Stimulated activated memory B cell treated with anti-CD40 and anti-IgM and Interleukin-4, amounts not matched to agents 10 μg/mL and 1 μg/mL and 100 μg/mL, for 72 hours (primary cell): Measurements from ENCODE around the gene MCM3AP.

Experiments
- ATAC-seq: fragments of 150-1000 bp; cut with Tn5 transposase; 2 replicates; pipeline ENCODE4 v1.10.0; 2021
- H3K27ac Mint-ChIP-seq: one replicate; pipeline ENCODE4 v1.8.0; 2022; ENCODE audit warnings: mild to moderate bottlenecking, mixed read lengths
- H3K27me3 Mint-ChIP-seq: one replicate; pipeline ENCODE4 v1.8.0; 2022; ENCODE audit warnings: mixed read lengths
- H3K36me3 Mint-ChIP-seq: one replicate; pipeline ENCODE4 v1.8.0; 2022; ENCODE audit warnings: mixed read lengths
- H3K4me1 Mint-ChIP-seq: one replicate; pipeline ENCODE4 v1.8.0; 2022; ENCODE audit warnings: mixed read lengths
- H3K4me3 Mint-ChIP-seq: one replicate; pipeline ENCODE4 v1.8.0; 2022; ENCODE audit warnings: mild to moderate bottlenecking, moderate library complexity, mixed read lengths
- H3K9me3 Mint-ChIP-seq: one replicate; pipeline ENCODE4 v1.8.0; 2022; ENCODE audit warnings: mixed read lengths

The MCM3AP gene

DNA sequence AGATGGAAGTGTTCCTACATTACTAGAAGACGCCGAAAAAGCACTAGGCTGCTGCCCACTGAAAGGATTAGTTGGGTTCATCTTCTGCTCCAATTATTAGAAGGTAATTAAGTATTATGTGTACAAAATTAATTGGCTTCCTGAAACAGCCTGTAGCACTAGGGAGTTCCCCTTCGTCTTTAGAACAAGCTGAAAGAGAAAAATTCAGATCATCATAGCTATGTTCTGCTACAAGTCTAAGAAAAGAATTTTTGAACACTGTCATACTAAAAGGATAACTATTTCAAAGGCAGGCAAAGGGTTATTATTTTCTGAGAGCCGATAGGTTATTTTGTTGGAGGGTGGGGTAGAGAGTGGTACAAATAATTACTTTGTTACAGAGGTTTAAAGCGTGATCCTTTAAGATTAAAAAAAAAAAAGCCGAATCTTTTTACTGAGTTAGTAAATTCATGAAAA is at the start of gene MCM3AP:
Gene MCM3AP (minus strand): TSS at position 406 of the 456 bp plus-strand sequence. CDS start 325 bp downstream, at position 81.
- no peaks in the 10 kb centered on the region for H3K9me3 Mint-ChIP-seq
- H3K4me1 Mint-ChIP-seq = peaks cover 63% of the 10 kb centered on the region
- no peak for ATAC-seq
- H3K27ac Mint-ChIP-seq = peak within 1 kb of the TSS; percentile 91
- H3K27me3 Mint-ChIP-seq = no peaks in the 10 kb centered on the region
- H3K4me3 Mint-ChIP-seq = peak within 1 kb of the TSS; percentile 100
- peaks cover 13% of the 10 kb centered on the region for H3K36me3 Mint-ChIP-seq

- H3K4me3 Mint-ChIP-seq = no peak overlapping the region
- no peaks in the 10 kb centered on the region for H3K27me3 Mint-ChIP-seq
- peak overlapping the region; percentile 54 for H3K27ac Mint-ChIP-seq
- peaks cover 47% of the 10 kb centered on the region for H3K36me3 Mint-ChIP-seq
- H3K9me3 Mint-ChIP-seq = no peaks in the 10 kb centered on the region
- peaks cover 6% of the 10 kb centered on the region for H3K4me1 Mint-ChIP-seq
- ATAC-seq = no peak
Measured at GRCh38 chr21:46334351-46335140, 49.1 kb upstream of the MCM3AP start.

DNA sequence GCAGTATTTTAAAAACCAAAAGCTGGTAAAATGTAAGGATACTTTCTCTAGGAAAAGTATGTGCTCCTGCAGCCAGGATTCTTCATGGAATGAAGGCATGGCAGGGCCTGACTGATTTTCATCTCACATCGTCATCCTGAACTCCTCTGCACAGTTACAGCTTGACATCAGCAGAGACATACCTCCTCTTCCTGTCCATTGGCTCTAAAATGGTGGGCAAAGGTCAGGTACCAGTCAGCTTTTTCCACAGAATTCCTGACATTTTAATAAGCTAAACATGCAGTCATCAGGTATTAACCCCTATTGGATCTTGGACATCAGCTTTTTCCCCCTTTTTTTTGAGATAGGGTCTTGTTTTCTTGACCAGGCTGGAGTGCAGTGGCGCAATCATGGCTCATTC is 44.4 kb upstream of the MCM3AP start:
- no peak overlapping the region for H3K27ac Mint-ChIP-seq
- H3K9me3 Mint-ChIP-seq = no peaks in the 10 kb centered on the region
- no peak overlapping the region for H3K4me3 Mint-ChIP-seq
- ATAC-seq = no peak
- no peaks in the 10 kb centered on the region for H3K27me3 Mint-ChIP-seq
- H3K36me3 Mint-ChIP-seq = peaks cover 39% of the 10 kb centered on the region
- peaks cover 15% of the 10 kb centered on the region for H3K4me1 Mint-ChIP-seq

DNA sequence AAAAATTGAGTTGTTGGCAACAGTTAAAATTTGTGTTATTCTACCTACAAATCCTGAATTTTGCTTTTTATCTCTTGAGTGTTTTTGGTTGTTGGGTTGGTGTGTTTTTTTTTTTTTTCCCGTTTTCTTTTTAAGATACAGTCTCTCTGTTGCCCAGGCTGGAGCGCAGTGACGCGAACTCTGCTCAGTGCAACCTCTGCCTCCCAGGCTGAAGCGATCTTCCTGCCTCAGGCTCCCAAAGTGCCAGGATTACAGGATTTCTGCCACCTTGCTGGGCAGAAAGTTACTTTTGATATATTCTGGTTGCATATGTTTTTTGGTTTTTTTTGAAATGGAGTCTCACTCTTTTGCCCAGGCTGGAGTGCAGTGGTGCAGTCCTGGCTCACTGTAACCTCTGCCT is 42.7 kb upstream of the MCM3AP start:
- Mint-ChIP-seq H3K9me3 (no peaks in the 10 kb centered on the region), H3K4me1 (peaks cover 16% of the 10 kb centered on the region), H3K36me3 (peaks cover 36% of the 10 kb centered on the region), H3K27ac (no peak overlapping the region), H3K27me3 (no peaks in the 10 kb centered on the region), H3K4me3 (no peak overlapping the region)
- ATAC-seq = no peak

DNA sequence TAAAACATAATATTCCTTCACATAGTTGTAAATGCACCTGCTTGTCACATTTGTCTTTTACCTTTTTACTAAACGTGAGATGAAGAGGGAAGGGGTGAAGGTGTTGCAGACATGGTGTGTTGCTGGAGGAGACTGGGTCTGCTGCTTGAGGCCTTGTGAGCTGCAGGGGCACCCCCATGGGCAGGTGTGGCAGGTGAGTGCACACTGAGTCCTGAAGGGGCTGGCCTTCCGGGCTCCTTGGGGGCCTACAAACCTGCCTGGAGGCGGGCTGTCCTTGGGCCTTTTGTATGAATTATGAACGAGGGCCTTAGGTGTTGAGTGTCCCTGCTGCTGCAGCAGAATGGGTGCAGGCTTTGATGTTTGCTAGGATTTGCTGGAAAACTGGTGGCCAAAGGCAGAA is 42.3 kb upstream of the MCM3AP start:
- no peaks in the 10 kb centered on the region for H3K27me3 Mint-ChIP-seq
- no peaks in the 10 kb centered on the region for H3K9me3 Mint-ChIP-seq
- H3K36me3 Mint-ChIP-seq = peaks cover 36% of the 10 kb centered on the region
- H3K4me1 Mint-ChIP-seq = peaks cover 20% of the 10 kb centered on the region
- H3K4me3 Mint-ChIP-seq = no peak overlapping the region
- ATAC-seq = no peak
- no peak overlapping the region for H3K27ac Mint-ChIP-seq

DNA sequence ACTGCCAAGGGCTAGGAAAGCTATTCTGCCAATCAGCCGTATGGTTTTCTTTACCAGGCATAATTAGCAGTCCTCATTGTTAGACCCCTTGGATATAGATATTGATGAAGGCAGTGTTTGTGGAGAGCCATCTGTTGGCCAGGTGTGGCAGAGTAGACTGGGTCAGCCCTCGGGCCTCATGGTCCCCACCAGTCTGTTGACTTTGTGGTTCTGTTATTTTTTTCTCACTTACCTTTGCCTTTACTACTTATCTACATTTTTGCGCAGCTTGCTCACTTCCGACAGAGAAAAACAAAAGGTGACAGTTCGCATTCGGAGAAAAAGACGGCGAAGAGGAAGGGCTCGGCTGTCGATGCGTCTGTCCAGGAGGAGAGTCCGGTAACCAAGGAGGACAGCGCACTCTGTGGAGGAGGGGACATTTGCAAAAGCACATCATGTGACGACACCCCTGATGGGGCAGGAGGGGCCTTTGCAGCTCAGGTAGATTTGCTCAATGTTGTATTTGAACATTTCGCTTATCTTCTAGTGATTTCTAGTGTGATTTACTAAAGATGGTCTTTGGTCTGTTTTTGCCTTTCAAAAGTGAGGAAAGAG is 40.8 kb upstream of the MCM3AP start:
- no peak overlapping the region for H3K27ac Mint-ChIP-seq
- ATAC-seq = no peak
- no peaks in the 10 kb centered on the region for H3K9me3 Mint-ChIP-seq
- no peak overlapping the region for H3K4me3 Mint-ChIP-seq
- H3K27me3 Mint-ChIP-seq = no peaks in the 10 kb centered on the region
- H3K4me1 Mint-ChIP-seq = peaks cover 33% of the 10 kb centered on the region
- H3K36me3 Mint-ChIP-seq = peaks cover 34% of the 10 kb centered on the region

DNA sequence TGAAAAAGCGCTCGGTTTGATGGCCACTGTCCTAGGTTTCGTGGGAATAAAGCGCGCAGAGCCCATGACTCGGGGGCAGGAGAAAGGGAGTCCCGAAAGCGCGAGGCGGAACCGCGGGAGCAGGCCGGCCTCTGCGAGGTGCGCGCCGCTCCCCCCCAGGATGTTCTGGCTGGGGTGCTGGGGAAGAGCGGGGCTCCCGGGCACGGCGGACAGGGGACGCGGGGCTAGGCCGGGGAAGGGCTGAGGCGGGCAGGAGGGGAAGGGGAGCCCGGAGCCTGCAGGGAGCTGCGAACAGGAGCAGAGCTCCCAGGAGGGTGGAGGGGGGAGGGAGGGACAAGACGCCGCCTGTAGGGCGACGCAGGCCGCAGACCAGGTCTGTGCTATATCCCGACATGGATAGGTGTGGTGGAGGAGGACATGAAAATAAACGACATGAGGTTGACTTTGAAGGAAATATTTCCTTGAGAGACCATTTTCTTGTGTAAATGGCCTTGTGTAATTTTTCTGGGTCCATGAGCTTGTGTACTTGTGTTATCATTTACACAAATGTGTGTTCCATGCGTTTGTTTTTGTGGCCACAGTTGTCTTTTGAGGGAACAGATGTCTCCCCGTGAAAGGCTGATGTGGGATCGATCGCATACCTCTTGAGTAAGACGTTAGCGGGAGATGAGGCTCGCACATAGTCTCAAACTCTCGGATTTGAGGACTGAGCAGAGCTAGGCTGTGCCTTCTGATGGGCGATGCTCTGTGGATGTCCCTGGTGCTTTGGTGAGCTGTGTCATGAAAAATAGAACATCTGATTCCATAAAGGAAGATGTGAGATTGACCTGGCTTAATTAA is 39.9 kb upstream of the MCM3AP start:
- Mint-ChIP-seq H3K36me3 (peaks cover 26% of the 10 kb centered on the region), H3K9me3 (no peaks in the 10 kb centered on the region), H3K4me3 (peak overlapping the region; percentile 87), H3K4me1 (peaks cover 33% of the 10 kb centered on the region), H3K27ac (peak overlapping the region; percentile 69), H3K27me3 (no peaks in the 10 kb centered on the region)
- ATAC-seq = peak; percentile 3

DNA sequence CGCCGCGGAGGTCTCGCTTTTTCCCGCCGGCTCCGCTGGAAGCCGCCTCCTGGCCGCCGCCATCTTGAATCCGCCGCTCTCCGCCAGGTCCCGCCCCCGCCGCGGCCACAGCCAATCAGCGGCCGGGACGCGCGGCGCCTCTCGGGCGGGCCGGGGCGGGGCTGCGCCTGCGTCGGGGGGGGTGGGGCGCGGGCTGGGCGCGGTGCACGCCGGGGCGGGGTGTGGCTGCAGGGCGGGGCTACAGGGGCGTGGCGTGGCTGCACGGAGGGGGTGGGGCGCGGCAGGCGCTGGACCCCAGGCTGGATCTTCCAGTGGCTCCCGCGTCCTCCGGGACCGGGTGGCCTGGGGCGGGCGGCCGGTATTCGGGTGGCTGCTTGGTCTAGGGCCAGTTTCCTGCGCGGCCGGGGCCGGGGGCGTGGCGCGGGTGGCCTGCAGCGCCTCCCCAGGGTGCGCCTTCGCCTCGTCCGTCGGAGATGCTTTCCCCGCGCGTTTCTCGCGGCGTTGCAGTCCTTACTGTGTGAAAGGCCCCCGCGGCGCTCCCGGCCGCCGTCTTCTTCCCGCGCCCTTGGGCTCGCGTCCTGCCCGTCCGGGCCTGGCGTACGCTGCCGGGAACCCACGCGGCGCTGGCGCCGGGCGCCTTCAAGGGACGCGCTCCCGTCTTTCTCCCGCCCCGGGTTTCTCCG is 39.1 kb upstream of the MCM3AP start:
- H3K4me1 Mint-ChIP-seq = peaks cover 33% of the 10 kb centered on the region
- H3K27me3 Mint-ChIP-seq = no peaks in the 10 kb centered on the region
- peaks cover 26% of the 10 kb centered on the region for H3K36me3 Mint-ChIP-seq
- H3K27ac Mint-ChIP-seq = peak overlapping the region; percentile 92
- peak overlapping the region; percentile 87 for H3K4me3 Mint-ChIP-seq
- peak; percentile 91 for ATAC-seq
- no peaks in the 10 kb centered on the region for H3K9me3 Mint-ChIP-seq

DNA sequence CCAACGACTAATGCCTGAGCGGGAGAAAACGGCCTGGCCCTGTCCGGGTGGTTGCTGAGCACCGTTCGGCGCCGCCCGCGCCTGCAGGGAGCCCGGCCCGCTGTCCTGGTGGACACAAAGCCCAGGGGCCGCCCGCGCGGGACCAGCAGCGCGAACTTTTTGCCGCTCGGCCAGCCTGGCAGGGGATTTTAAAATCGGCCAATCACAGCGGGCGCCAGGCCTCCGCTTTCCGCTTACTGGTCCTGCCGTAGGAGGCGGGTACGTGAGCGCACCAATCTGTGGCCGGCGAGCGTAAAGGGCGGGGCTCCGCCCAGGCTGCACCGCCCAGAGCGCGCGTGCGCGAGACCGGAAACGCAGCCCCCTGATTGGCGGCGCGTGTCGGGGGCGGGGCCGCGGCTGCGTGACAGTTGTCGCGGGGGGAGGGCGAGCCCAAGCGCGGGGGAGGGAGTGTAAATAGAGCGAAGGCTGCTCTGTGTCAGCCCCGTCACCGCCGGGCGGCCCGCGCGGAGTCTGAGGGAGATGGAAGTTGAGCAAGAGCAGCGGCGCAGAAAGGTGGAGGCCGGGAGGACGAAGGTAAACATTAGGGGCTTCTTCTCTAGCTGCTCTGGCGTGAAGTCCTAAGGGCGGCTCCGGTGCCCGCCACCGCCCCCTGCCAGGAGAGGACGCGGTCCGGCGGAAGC is 38.4 kb upstream of the MCM3AP start, which contains the start of the genes C21orf58 and PCNT:
Gene C21orf58 (minus strand): TSS at position 161 of the 680 bp plus-strand sequence. CDS start 1,132 bp downstream, outside the sequence.
Gene PCNT (plus strand): TSS at position 447 of the 680 bp plus-strand sequence. CDS start 73 bp downstream, at position 520.
- peak; percentile 95 for ATAC-seq
- Mint-ChIP-seq H3K9me3 (no peaks in the 10 kb centered on the region), H3K27me3 (no peaks in the 10 kb centered on the region), H3K36me3 (peaks cover 20% of the 10 kb centered on the region), H3K4me3 (peak within 1 kb of the TSS; percentile 87), H3K4me1 (peaks cover 33% of the 10 kb centered on the region), H3K27ac (peak within 1 kb of the TSS; percentile 92)

- ATAC-seq = peak; percentile 0
- H3K9me3 Mint-ChIP-seq = no peaks in the 10 kb centered on the region
- peaks cover 33% of the 10 kb centered on the region for H3K4me1 Mint-ChIP-seq
- H3K27ac Mint-ChIP-seq = peak overlapping the region; percentile 92
- H3K27me3 Mint-ChIP-seq = no peaks in the 10 kb centered on the region
- H3K36me3 Mint-ChIP-seq = peaks cover 18% of the 10 kb centered on the region
- peak overlapping the region; percentile 87 for H3K4me3 Mint-ChIP-seq
Measured at GRCh38 chr21:46323227-46323709, 37.9 kb upstream of the MCM3AP start.

DNA sequence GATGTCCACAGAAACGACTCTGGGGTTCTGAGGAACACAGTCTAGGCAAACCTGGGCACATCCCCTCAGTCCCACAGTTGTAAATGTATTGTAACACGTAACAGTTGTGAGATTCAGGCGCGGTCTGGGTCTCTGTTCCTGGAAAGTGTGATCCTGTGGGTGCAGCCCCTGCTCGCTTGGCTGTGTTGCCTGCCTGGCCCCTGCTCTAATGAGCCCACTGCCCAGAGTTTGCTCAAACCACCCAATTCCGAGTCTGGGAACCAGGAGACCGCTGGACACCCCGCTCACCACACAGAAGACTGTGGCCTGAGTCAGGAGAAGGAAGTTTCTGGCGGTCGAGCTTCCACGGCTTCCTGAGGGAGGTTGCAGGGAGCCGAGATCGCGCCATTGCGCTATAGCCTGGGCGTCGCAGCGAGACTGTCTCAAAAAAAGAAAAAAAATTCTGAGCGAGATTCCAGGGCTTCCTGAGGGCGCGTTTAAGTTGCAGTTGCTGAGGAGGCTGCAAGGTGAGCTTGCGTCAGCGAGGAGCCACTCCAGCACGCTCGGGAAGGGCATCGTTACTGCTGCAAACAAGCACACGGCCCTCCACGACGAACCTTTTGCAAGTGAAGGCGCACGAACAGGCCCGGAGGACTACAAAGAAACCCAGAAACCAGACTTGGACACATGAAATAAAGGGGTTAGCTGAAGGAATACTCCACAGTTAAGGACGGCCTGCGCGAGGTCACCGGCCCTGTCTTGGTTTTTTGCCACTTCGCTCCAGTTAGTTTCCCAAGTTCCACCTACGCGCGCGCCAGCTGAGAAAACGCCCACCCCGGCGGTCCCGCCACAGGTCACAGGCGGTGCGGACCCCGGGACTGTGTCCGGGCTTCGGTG is 37.2 kb upstream of the MCM3AP start:
- Mint-ChIP-seq H3K4me1 (peaks cover 33% of the 10 kb centered on the region), H3K4me3 (peak overlapping the region; percentile 87), H3K27me3 (no peaks in the 10 kb centered on the region), H3K36me3 (peaks cover 11% of the 10 kb centered on the region), H3K9me3 (no peaks in the 10 kb centered on the region), H3K27ac (peak overlapping the region; percentile 92)
- ATAC-seq = no peak

- no peak for ATAC-seq
- Mint-ChIP-seq H3K27ac (no peak overlapping the region), H3K9me3 (no peaks in the 10 kb centered on the region), H3K4me1 (peaks cover 22% of the 10 kb centered on the region), H3K36me3 (no peaks in the 10 kb centered on the region), H3K4me3 (no peak overlapping the region), H3K27me3 (no peaks in the 10 kb centered on the region)
Measured at GRCh38 chr21:46320331-46320801, 35.0 kb upstream of the MCM3AP start.

DNA sequence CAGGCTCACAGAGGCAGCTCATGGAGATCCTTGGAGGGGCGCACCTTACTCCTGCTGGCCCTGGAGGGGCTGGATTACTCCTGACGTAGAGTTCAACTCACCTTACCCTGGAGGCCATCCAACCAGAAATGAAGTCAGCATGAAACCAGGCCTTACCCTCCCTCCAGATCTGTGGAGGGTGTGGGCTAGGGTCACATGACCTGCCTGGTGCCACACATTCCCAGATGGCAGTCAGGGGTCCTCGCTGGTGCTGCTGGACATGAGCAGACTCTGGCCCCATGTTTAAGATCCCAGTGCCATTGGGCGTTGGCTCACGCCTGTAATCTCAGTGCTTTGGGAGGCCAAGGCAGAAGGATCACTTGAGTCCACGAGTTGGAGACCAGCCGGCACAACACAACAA is 33.8 kb upstream of the MCM3AP start:
- Mint-ChIP-seq H3K4me3 (no peak overlapping the region), H3K4me1 (peaks cover 20% of the 10 kb centered on the region), H3K27me3 (no peaks in the 10 kb centered on the region), H3K27ac (no peak overlapping the region), H3K9me3 (no peaks in the 10 kb centered on the region), H3K36me3 (no peaks in the 10 kb centered on the region)
- ATAC-seq = no peak
